Melanocyte of skin (primary cell): ENCODE data around the gene PLXNB3. TPM values are rescaled to one million over a fixed set of nuclear protein-coding genes. Genes with fewer than 3 reads are reported as not detected.

Experiments
- total RNA-seq, 2 donors: library from RNA; depleted of rRNA; stranded (reverse); fragments of >200 nt; gene quantifications; 2 replicates each; pipeline ENCODE4 v1.2.3, GENCODE V29; 2012

Gene PLXNB3
- 1 to 10 TPM; 8.7 to 9.6 TPM for total RNA-seq

DNA sequence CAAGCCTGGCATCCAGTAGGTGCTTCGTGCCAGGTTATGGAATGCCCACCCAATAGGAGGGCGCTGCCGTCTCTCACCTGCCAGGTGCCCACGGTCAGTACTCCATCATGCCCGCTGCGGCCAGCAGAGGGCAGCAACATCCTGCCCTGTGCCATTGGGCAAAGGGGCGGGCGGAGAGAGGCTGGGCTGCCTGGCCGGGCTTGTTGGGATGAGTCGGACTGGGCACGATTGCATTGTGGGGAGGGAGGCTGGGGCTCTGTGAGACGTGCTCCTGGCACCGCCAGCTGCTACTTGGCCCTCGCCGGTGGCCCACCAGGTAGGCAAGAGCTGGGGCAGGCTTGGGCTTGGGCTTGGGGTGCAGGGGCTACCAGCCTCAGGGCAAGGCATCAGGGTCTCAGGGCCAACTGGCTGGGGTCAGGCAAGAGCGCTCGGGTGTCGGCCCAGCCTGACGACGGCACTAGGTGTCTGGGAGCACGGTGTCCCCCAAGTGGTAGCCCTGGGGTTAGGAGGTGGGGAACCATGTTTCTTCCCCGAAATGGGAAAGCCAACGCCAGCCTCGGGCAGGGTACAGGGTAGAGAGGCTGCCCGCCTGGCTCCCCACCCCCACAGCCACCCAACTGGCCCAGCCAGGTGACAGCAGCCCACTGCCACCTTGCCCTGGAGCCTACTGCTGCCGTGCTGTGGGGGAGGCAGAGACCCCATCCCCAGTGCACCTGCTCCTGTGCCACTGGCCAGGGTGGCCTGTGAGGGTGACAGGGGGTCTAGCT is at the start of gene PLXNB3:
TSS of gene PLXNB3 (plus strand) at position 261 of the 767 bp plus-strand sequence. CDS start 1,287 bp downstream, outside the sequence.

GRCh38 chrX:153724252-153725038 is 39.6 kb upstream of the PLXNB3 start, which contains the start of the genes ABCD1 and BCAP31:
Gene ABCD1 (plus strand): TSS chrX:153724856. CDS start chrX:153725267, 411 bp downstream.
Gene BCAP31 (minus strand): TSS chrX:153724387. CDS start chrX:153723244, 1,143 bp downstream.

DNA sequence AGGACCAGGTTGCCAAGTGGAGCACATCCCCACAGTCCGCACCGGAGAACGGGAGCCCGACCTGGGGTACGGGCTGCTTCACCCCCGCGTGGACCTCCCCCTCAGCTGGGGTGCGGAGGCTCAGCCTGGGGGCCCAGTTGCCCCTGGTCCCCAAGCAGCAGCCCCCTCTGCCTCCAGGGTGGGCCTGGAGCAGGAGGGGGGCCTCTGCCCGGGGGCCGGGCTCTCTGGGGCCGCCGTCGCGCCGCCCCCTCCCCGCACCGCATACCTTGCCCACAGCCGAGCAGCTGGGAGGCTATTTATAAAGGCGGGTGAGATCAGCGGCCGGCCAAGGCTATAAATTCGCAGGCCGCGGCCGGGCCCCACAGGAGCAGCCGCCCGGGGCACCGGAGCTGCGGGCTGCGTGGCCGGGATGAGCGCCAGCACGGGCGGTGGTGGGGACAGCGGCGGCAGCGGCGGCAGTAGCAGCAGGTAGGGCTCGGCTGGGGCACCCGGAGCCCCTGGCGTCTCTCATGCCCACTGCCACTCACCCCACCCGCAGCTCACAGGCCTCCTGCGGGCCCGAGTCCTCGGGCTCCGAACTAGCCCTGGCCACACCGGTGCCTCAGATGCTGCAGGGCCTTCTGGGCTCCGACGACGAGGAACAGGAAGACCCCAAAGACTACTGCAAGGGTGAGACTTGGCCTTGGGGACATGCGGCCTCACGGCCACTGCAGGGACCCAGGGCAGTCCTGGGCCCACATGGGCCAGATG is 16.8 kb downstream of the PLXNB3 start, which contains the start of gene SRPK3:
TSS of gene SRPK3 (plus strand) at position 364 of the 750 bp plus-strand sequence. CDS start at position 410, 46 bp downstream.

GRCh38 chrX:153794018-153794896 is 30.2 kb downstream of the PLXNB3 start, which contains the start of the genes IDH3G and SSR4:
Gene IDH3G (minus strand): TSS chrX:153794375. CDS start chrX:153794326, 49 bp downstream.
Gene SSR4 (plus strand): TSS chrX:153794668. CDS start chrX:153794688, 20 bp downstream.

Other genes starting within 250 kb of the PLXNB3 start
- not detected for gene ATP2B3, start 246.6 kb upstream of the PLXNB3 start, total RNA-seq
- 10 to 100 TPM; 36.5 to 41.3 TPM for gene CCNQ, start 165.1 kb upstream of the PLXNB3 start, total RNA-seq
- gene DUSP9, start 117.0 kb upstream of the PLXNB3 start, total RNA-seq, result 1 to 10 TPM; 2.3 to 4.1 TPM
- 1 to 10 TPM in 1 of 2 donors, under 1 TPM in 1; 0.33 to 1.4 TPM for gene PNCK, start 90.4 kb upstream of the PLXNB3 start, total RNA-seq
- gene SLC6A8, start 76.3 kb upstream of the PLXNB3 start, total RNA-seq, result 10 to 100 TPM; 46.0 to 58.8 TPM
- 100 to 1,000 TPM; 150 to 223 TPM for gene BCAP31, start 39.9 kb upstream of the PLXNB3 start, total RNA-seq
- gene ABCD1, start 39.4 kb upstream of the PLXNB3 start, total RNA-seq, result 100 to 1,000 TPM in 1 of 2 donors, 10 to 100 TPM in 1; 88.4 to 114 TPM
- gene SRPK3, start 16.8 kb downstream of the PLXNB3 start, total RNA-seq, result under 1 TPM; under 0.01 to 0.33 TPM
- gene IDH3G, start 30.1 kb downstream of the PLXNB3 start, total RNA-seq, result 10 to 100 TPM; 49.3 to 54.7 TPM
- 100 to 1,000 TPM in 1 of 2 donors, 10 to 100 TPM in 1; 93.6 to 110 TPM for gene SSR4, start 30.4 kb downstream of the PLXNB3 start, total RNA-seq
- 1 to 10 TPM in 1 of 2 donors, under 1 TPM in 1; 1.00 to 1.7 TPM for gene PDZD4, start 66.3 kb downstream of the PLXNB3 start, total RNA-seq
- gene L1CAM, start 121.9 kb downstream of the PLXNB3 start, total RNA-seq, result 100 to 1,000 TPM; 127 to 207 TPM
- gene AVPR2, start 140.4 kb downstream of the PLXNB3 start, total RNA-seq, result under 1 TPM in 1 of 2 donors, not detected in 1; 0.33 TPM
- 1 to 10 TPM; 2.3 to 3.8 TPM for gene ARHGAP4, start 162.0 kb downstream of the PLXNB3 start, total RNA-seq
- 10 to 100 TPM; 66.4 to 89.6 TPM for gene NAA10, start 170.8 kb downstream of the PLXNB3 start, total RNA-seq
- gene RENBP, start 180.4 kb downstream of the PLXNB3 start, total RNA-seq, result 10 to 100 TPM; 61.3 to 75.0 TPM
- 10 to 100 TPM; 32.0 to 37.6 TPM for gene HCFC1, start 207.6 kb downstream of the PLXNB3 start, total RNA-seq
- 1 to 10 TPM; 6.0 to 9.3 TPM for gene TMEM187, start 208.5 kb downstream of the PLXNB3 start, total RNA-seq